DMS 273 (cell line): ENCODE measurements around the gene TSHZ2.

Source experiments
- DNase-seq: peaks from one replicate; lab custom pipeline; 2025; ENCODE audit not compliant: unreplicated experiment; lab: John Stamatoyannopoulos, UW

Gene TSHZ2

GRCh38 chr20:53159160-53159559 lies 187.0 kb downstream of the TSHZ2 start:
- no peak for DNase-seq

DNA sequence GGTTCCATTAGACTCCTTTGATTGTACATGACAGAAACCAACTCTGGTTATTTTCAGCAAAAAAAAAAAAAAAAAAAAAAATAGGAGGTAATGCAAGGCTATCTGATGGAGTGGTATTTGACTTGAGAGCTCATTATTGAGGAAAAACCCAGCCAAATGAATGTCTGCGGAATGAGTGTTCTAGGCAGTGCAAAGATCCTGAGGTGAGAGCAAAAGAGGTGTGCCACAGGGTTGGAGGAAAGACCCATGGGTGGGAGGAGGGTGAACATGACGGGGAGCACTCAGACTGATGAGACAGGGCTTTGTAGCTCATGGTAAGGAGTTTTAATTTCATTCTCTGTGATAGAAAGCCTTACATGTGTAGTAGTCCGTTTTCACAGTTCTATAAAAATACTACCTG lies 188.9 kb downstream of the TSHZ2 start:
- no peak for DNase-seq

DNA sequence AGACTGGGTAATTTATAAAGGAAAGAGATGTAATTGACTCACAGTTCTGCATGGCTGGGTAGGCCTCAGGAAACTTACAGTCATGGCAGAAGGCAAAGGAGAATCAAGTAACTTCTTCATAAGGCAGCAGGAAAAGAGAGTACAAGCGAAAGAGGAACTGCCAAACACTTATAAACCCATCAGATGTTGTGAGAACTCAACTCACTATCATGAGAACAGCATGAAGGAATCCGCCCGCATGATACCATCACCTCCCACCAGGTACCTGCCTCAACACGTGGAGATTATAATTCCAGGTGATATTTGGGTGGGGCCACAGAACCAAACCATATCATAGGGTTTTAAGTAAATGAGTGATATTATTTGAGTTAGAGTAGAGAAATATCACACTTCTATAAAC lies 189.3 kb downstream of the TSHZ2 start:
- DNase-seq = no peak

DNA sequence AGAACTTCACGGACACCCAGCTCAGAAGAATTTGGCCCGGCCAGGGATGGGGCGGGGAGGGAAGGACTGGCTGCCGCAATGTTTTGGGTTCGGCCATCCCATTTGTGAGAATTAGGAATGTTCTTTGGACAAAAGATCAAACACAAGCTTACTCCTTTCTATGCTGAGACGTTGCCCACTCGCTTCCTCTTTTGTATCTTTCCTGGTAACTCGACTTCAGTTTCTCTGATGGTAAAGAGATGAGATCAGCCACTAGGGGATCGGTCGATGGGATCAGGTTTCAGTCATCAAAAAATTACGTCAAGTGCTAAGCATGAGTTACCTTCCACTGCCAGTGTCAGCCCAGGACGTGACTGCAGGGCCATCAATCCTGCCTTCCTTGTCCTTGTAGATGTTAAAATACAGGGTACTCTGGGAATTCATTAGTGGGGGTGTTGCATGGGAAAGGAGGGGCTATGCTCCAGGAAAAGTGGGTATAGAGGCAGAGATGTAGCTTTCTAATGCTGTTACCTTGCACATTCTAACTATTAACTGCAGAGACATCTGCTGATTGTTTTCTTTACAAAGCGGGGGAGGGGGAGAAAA lies 190.2 kb downstream of the TSHZ2 start:
- DNase-seq = peak; percentile 88

GRCh38 chr20:53163486-53163885 lies 191.3 kb downstream of the TSHZ2 start:
- DNase-seq = peak; percentile 8

DNA sequence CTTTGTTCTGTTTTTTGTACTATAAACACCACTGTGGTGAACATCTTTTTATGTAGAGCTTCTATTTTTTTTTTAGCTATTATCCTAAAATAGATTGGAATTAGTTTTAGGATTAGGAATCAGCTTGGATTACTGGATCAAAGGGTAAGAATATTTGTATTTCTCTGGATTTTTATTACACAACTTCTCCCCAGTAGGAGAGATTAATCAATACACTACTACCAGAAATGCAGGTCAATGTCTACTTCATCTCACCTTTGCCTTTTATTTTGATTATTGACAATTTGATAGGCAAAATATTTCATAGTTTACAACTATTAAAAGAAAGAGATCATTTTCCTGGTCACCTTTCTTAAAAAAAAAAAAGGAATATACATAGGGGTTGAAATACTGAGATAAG lies 191.9 kb downstream of the TSHZ2 start:
- no peak for DNase-seq

GRCh38 chr20:53165452-53165851 lies 193.3 kb downstream of the TSHZ2 start:
- no peak for DNase-seq

DNA sequence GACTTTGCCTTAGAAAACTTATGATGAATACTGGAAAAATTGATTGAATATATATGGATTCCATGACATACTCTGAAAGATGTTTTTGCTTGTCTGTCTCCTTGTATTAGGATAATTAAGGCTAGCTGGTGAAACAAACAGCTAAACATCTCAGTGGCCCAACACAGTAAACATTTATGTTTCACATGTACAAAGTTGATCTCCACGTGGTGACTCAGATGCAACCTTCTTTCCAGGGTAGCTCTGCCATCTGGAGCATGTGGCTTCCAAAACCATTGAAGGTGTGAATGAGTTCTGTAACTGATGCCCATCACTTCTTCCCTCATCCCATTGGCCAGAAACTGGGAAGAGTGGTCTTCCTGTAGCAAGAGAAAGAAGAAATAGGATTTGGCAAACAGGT lies 196.3 kb downstream of the TSHZ2 start:
- no peak for DNase-seq

GRCh38 chr20:53170196-53170595 lies 198.0 kb downstream of the TSHZ2 start:
- DNase-seq = no peak

GRCh38 chr20:53171065-53171464 lies 198.9 kb downstream of the TSHZ2 start:
- DNase-seq = no peak

- DNase-seq = no peak
Observed at GRCh38 chr20:53174454-53174853, 202.3 kb downstream of the TSHZ2 start.

- no peak for DNase-seq
Observed at GRCh38 chr20:53175135-53175780, 203.1 kb downstream of the TSHZ2 start.

- DNase-seq = no peak
Observed at GRCh38 chr20:53176134-53176533, 204.0 kb downstream of the TSHZ2 start.

GRCh38 chr20:53177687-53178086 lies 205.5 kb downstream of the TSHZ2 start:
- no peak for DNase-seq

DNA sequence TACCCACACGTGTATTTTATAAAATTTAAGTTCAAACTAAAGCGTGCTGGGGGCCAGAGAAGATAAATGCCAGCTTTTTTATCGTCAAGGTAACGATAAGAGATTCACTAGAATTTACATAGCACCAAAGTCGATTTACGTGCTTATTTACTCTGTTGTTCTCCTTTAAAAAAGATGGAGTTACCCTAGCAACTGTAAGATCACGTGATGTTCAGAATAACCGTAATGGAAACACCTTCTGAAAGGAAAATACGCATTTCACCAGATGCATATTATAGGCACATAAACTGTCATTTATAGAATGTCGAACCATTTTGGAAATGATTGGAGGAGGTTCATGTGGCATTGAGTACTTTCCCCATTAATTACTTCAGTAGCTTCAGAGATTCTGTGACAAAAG lies 207.6 kb downstream of the TSHZ2 start:
- no peak for DNase-seq

GRCh38 chr20:53180928-53181362 lies 208.8 kb downstream of the TSHZ2 start:
- DNase-seq = no peak

DNA sequence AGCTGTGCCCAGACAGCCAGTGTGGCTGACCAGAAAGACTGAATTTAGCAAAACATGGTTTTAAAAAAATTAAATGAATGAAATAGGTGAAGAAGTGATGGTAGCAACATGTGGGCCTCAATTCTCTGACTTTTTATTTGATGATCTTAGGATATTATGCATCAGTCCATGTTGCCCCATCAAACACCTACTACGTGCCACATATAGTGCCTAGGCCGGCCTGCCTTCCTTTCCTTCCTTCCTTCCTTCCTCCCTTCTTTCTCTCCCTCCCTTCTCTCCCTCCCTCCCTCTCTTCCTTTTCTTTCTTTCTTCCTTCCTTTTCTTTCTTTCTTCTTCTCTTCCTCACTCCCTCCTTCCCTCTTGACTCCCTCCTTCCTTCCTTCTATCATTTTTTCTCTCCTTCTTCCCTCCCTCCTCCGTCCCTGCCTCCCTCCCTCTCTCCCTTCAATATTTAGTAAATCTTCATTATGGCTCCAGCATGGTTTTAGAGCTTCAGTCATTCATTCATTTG lies 209.8 kb downstream of the TSHZ2 start:
- DNase-seq = no peak

DNA sequence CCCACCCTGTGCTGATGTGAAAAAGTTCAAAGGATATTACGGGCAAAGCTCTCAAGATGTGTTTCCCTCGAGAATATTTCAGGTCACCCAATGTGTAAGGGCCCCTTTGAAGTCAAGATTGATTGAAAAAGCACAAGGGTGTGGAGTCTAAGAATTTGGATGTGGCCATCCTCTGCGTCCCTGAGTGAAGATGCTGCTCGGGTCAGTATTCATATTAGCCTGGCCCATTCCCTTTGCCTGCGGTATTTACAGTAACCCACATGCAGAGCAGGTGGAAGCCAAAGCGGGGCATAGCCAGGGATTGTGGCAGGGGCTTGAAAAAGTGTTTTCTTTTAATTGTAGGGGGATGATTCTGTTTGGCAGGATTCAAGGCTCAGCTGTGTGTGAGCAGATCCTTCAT lies 211.0 kb downstream of the TSHZ2 start:
- DNase-seq = no peak

DNA sequence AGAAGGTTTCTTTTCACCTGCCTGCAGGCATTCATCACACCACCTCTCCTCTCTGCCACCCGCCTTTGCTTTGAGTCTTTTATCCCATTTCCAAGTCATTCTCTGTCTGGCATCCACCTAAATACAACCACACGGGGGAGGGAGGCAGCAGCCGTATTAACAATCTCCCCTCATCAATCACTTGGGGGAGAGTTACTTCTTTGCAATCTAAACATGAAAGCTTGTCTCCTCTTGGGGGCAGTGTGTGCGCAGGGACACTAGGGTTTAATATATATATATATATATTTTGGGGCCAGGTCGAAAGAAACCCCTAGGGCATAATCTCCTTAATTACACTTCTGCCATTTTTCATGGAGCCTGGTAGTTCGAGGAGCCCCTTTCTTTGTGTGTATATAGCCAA lies 214.5 kb downstream of the TSHZ2 start:
- no peak for DNase-seq

- no peak for DNase-seq
Observed at GRCh38 chr20:53187392-53188068, 215.4 kb downstream of the TSHZ2 start.

DNA sequence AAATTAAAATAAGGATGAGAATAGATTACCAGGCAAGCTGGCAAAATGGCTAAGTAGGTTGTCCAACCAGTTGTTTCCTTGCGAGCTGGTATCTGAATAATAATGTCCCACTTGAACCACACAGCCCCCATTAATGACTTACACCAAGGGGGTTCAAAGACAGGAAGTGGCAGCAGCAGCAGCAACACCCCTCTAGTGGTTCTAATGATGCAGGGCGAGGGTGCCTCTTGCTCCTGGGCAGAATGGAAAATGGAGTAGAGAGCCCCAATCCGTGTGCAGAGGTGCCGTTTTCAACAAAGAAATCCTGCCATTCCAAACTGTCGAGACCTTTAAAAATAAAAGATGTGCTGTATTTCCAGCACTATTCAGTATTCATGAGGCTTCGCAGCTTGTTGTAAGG lies 218.1 kb downstream of the TSHZ2 start:
- DNase-seq = no peak

DNA sequence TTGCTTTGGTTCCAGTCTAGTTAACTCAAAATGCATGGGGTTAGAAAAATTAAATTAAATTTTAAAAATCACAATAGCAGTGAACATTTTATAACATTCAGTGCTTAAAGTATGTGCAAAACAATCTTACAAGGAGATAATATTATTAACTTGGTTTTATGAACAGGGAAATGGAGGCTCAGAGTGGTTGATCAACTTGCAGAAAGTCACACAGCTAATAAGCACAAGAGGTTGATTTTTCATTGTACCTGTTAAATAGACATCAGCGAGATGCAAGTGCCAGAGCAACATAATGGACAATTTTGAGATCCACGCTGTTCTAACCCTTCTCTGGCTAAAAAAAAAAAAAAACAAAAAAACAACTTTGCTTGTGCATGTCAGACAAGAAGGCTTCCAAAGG lies 219.8 kb downstream of the TSHZ2 start:
- DNase-seq = no peak
